DND-41 (cell line): ENCODE results near the gene ALG12.

ENCODE experiments used
- ATAC-seq: fragments of 200-7000 bp; cut with Tn5 transposase; 3 replicates; pipeline ENCODE4 v1.9.1; 2021; ENCODE audit warnings: low read depth; ENCODE audit not compliant: insufficient read depth
- DNase-seq: peaks from one replicate; pipeline ENCODE4 v3.0.0-alpha.2; 2020
- H2AFZ ChIP-seq: 2 replicates; pipeline ENCODE4 v1.6.0; 2012; ENCODE audit warnings: low read depth, low read length
- H3K27ac ChIP-seq: 2 replicates; pipeline ENCODE4 v1.5.1; 2012; ENCODE audit warnings: low read length, inconsistent platforms
- H3K27me3 ChIP-seq: fragments of 200-600 bp; sonication (generic); 2 replicates; pipeline ENCODE4 v1.6.0; 2012; ENCODE audit warnings: low read length, mild to moderate bottlenecking, inconsistent platforms; ENCODE audit not compliant: insufficient read depth, poor library complexity
- H3K36me3 ChIP-seq: 2 replicates; pipeline ENCODE4 v1.5.1; 2012; ENCODE audit warnings: low read length, inconsistent platforms; ENCODE audit not compliant: insufficient read depth
- H3K4me1 ChIP-seq: 2 replicates; pipeline ENCODE4 v1.5.1; 2012; ENCODE audit warnings: mild to moderate bottlenecking, low read length; ENCODE audit not compliant: insufficient read depth
- H3K4me2 ChIP-seq: 2 replicates; pipeline ENCODE4 v1.6.0; 2012; ENCODE audit warnings: mild to moderate bottlenecking, moderate library complexity, low read length, inconsistent platforms; ENCODE audit not compliant: insufficient read depth
- H3K4me3 ChIP-seq, 2 experiments: fragments of 200-600 bp in 1 of 2; shearing (Covaris generic) in 1 of 2; 2 replicates each; pipeline ENCODE4 v1.5.1; 2012 to 2016; ENCODE audit warnings: inconsistent platforms in 2 of 2, low read length in 2 of 2, mild to moderate bottlenecking in 2 of 2, low read depth in 1 of 2, moderate library complexity in 1 of 2
- H3K79me2 ChIP-seq: 2 replicates; pipeline ENCODE4 v1.6.0; 2012; ENCODE audit warnings: low read length, inconsistent platforms; ENCODE audit not compliant: insufficient read depth
- H3K9ac ChIP-seq: 2 replicates; pipeline ENCODE4 v1.6.0; 2012; ENCODE audit warnings: low read depth, mild to moderate bottlenecking, inconsistent platforms, low read length, moderate library complexity
- H3K9me3 ChIP-seq: 2 replicates; pipeline ENCODE4 v1.5.1; 2012; ENCODE audit warnings: low read length, moderate library complexity, mild to moderate bottlenecking, inconsistent platforms; ENCODE audit not compliant: insufficient read depth, severe bottlenecking
- H4K20me1 ChIP-seq: 2 replicates; pipeline ENCODE4 v1.6.0; 2012; ENCODE audit warnings: low read length; ENCODE audit not compliant: insufficient read depth
- EZH2 ChIP-seq: IDR thresholded peaks from 3 replicates; pipeline ENCODE4 v1.6.1; 2012; ENCODE audit warnings: borderline replicate concordance, low read depth, mild to moderate bottlenecking, moderate library complexity, low read length, inconsistent platforms; ENCODE audit not compliant: severe bottlenecking
- TF ChIP-seq, protein P1 (sequence below): IDR thresholded peaks from 2 replicates; pipeline ENCODE4 v1.5.1; 2012; ENCODE audit warnings: borderline replicate concordance, low read length, moderate library complexity, mild to moderate bottlenecking; ENCODE audit not compliant: poor library complexity, severe bottlenecking; ENCODE audit errors: extremely low read depth

The ALG12 gene

DNA sequence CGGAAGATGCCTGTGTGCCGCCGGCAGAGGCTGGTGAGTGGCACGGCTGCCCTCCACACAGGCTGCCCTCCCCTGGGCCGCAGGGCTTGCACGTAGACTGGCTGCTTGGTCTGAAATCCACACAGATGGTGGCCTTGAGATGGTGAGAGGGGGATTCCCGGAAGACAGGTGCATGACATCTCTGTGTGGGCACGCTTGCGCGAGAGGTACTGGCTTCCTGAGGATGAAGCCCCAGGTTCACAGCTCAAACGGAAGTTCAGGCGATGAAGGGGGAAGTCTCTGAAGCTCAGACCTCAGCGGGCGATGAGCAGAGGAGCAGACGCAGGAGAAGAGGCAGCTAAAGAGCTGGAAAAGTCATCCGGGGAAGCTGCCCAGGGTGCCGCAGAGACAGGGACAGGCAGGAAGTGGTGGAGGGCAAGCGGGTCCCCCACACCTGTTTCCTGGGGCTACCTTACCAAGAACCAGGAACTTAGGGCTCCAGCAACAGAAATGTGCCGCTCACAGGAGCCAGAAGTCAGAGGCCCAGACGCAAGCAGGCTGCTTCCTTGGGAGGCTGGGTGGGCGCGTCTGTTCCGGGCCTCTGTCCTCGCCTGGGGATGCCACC lies 7.4 kb upstream of the ALG12 start:
- Histone ChIP-seq H3K36me3 (peaks cover 8% of the 10 kb centered on the region; the same call in 1 of the 2 replicates), H3K9me3 (no peaks in the 10 kb centered on the region), H2AFZ (no peak overlapping the region), H3K27me3 (no peaks in the 10 kb centered on the region), H3K27ac (peak overlapping the region; percentile 42), H3K79me2 (no peaks in the 10 kb centered on the region), H3K4me2 (0 out of 2 replicates have a peak overlapping the region, but pooled peaks have one; percentile 28), H3K4me1 (peaks cover 19% of the 10 kb centered on the region), H3K4me3 (no peak overlapping the region), H3K9ac (no peak overlapping the region), H4K20me1 (peaks cover 9% of the 10 kb centered on the region; the same call in 1 of the 2 replicates)
- no peak for TF ChIP-seq EZH2
- TF ChIP-seq, protein P1, sequence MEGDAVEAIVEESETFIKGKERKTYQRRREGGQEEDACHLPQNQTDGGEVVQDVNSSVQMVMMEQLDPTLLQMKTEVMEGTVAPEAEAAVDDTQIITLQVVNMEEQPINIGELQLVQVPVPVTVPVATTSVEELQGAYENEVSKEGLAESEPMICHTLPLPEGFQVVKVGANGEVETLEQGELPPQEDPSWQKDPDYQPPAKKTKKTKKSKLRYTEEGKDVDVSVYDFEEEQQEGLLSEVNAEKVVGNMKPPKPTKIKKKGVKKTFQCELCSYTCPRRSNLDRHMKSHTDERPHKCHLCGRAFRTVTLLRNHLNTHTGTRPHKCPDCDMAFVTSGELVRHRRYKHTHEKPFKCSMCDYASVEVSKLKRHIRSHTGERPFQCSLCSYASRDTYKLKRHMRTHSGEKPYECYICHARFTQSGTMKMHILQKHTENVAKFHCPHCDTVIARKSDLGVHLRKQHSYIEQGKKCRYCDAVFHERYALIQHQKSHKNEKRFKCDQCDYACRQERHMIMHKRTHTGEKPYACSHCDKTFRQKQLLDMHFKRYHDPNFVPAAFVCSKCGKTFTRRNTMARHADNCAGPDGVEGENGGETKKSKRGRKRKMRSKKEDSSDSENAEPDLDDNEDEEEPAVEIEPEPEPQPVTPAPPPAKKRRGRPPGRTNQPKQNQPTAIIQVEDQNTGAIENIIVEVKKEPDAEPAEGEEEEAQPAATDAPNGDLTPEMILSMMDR = no peak
- peak; percentile 66 for ATAC-seq
- peak; percentile 67 for DNase-seq

DNA sequence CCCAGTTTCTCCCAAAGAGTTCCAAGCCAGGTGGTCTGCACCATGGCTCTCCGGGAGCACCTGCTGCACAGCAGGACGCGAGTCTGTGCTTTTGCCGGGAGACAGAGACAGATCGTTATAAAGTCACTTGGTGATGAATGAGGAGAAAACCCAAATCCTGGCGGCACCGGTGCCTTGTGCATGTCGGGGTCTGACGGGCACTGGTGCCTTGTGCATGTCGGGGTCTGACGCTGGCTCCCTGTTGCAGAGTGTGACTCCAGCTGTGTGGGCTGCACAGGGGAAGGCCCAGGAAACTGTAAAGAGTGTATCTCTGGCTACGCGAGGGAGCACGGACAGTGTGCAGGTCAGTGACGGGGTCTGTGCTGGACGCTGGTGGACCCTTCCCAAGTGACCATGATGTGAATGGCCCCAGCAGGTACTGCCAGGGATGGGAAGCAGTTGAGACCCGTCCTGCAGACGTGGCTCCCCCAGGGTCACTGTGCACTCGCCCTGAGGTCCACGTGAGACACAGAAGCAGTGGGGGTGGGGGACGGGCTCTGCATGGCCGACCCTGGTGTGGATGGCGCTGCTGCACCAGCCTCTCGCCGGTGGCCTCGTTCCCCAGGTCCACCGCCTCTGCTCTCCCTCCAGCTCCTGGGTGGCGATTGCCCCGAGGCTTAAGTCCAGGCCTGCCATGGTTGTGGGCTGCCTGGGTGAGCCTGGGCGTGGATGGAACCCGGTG lies 6.0 kb upstream of the ALG12 start:
- H3K79me2 ChIP-seq = no peaks in the 10 kb centered on the region
- H3K9ac ChIP-seq = no peak overlapping the region
- no peaks in the 10 kb centered on the region; the same call in none of the 2 replicates for H4K20me1 ChIP-seq
- H3K27ac ChIP-seq = no peak overlapping the region
- no peak for TF ChIP-seq EZH2
- TF ChIP-seq, protein P1 = no peak
- H3K4me3 ChIP-seq = no peak overlapping the region
- ATAC-seq (no peak), DNase-seq (no peak)
- H3K27me3 ChIP-seq = no peaks in the 10 kb centered on the region
- H3K9me3 ChIP-seq = no peaks in the 10 kb centered on the region
- peaks cover 13% of the 10 kb centered on the region for H3K36me3 ChIP-seq
- H2AFZ ChIP-seq = no peak overlapping the region
- peaks cover 16% of the 10 kb centered on the region for H3K4me1 ChIP-seq
- H3K4me2 ChIP-seq = no peak overlapping the region

DNA sequence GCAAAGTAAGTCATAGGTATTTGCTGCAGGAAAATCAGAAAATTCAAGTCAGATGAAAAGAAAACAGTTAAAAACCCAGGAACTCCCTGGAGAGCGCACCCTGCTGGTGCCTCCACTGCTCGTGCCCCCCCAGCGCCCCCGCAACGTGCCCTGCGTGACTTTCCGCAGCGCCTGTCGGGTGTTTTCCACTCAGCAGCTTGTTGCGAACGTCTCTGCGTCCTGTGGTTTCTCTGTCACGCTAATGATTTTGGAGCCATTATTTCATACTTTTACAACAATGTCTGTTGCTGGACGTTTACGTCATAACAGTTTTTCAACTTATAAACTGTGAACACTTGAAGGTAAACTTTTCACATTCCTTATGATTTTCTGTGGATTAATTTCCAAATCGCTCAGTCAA lies 5.2 kb upstream of the ALG12 start:
- DNase-seq = no peak
- Histone ChIP-seq H3K36me3 (peaks cover 13% of the 10 kb centered on the region), H2AFZ (no peak overlapping the region), H3K9me3 (no peaks in the 10 kb centered on the region), H3K9ac (no peak overlapping the region), H3K27me3 (no peaks in the 10 kb centered on the region), H3K4me3 (no peak overlapping the region), H3K27ac (no peak overlapping the region), H4K20me1 (no peaks in the 10 kb centered on the region; the same call in 1 of the 2 replicates), H3K4me1 (peaks cover 23% of the 10 kb centered on the region), H3K4me2 (no peak overlapping the region), H3K79me2 (peaks cover 2% of the 10 kb centered on the region; the same call in 1 of the 2 replicates)
- no peak for ATAC-seq
- TF ChIP-seq EZH2 = no peak
- TF ChIP-seq, protein P1 = peak; percentile 45
